IMR-90 (cell line): ENCODE data around the gene PTH2. TPM values are rescaled to one million over a fixed set of nuclear protein-coding genes. Genes with fewer than 3 reads are reported as not detected.

Source experiments
- ATAC-seq: fragments of 200-7000 bp; cut with Tn5 transposase; 2 replicates; pipeline ENCODE4 v1.9.1; 2020; ENCODE audit warnings: low read depth, mild to moderate bottlenecking, moderate library complexity
- BruUV-seq: library from RNA; stranded (reverse); fragments of 400-500 nt; replicated peaks from 2 replicates; lab custom pipeline; 2021; lab: Mats Ljungman, UMichigan
- CTCF ChIA-PET: fragments of 300-600 bp; formaldehyde crosslinking; extraction: SDS; loops from one replicate; lab custom pipeline; 2021; ENCODE audit warnings: antibody characterized with exemption; lab: Yijun Ruan, JAX
- POLR2A ChIA-PET: fragments of 300-600 bp; sonication (Branson Sonifier 250); formaldehyde crosslinking; loops from one replicate; lab custom pipeline; 2022; ENCODE audit warnings: antibody characterized with exemption; ENCODE audit not compliant: unreplicated experiment; lab: Charles Lee
- DNase-seq: peaks from one replicate; pipeline ENCODE4 v3.0.0; 2013
- H2AFZ ChIP-seq: replicated peaks from 2 replicates; pipeline ENCODE3; 2013; ENCODE audit warnings: low read length, mild to moderate bottlenecking; ENCODE audit not compliant: poor library complexity
- H2AK5ac ChIP-seq: 2 replicates; pipeline ENCODE4 v1.6.1; 2013; ENCODE audit warnings: low read depth, low read length, inconsistent platforms
- H2AK9ac ChIP-seq: replicated peaks from 2 replicates; pipeline ENCODE3; 2013; ENCODE audit warnings: mild to moderate bottlenecking, low read depth, low read length, moderate library complexity; ENCODE audit not compliant: poor library complexity
- H2BK120ac ChIP-seq: 2 replicates; pipeline ENCODE4 v1.6.1; 2013; ENCODE audit warnings: low read depth, low read length, inconsistent platforms
- H2BK15ac ChIP-seq: 3 replicates; pipeline ENCODE4 v1.6.1; 2013; ENCODE audit warnings: low read depth, low read length, inconsistent platforms
- H2BK20ac ChIP-seq: 2 replicates; pipeline ENCODE4 v1.6.1; 2013; ENCODE audit warnings: low read depth, mild to moderate bottlenecking, inconsistent platforms, low read length, moderate library complexity
- H2BK5ac ChIP-seq: 2 replicates; pipeline ENCODE4 v1.6.1; 2013; ENCODE audit warnings: mild to moderate bottlenecking, low read depth, low read length, inconsistent platforms; ENCODE audit not compliant: poor library complexity, severe bottlenecking
- H3K14ac ChIP-seq: replicated peaks from 2 replicates; pipeline ENCODE4 v1.6.1; 2013; ENCODE audit warnings: low read depth, low read length, inconsistent platforms
- H3K18ac ChIP-seq: 2 replicates; pipeline ENCODE4 v1.6.1; 2013; ENCODE audit warnings: low read depth, low read length, control low read depth
- H3K23ac ChIP-seq: 2 replicates; pipeline ENCODE4 v1.6.1; 2013; ENCODE audit warnings: low read depth, low read length, inconsistent platforms
- H3K27ac ChIP-seq: 2 replicates; pipeline ENCODE4 v1.5.1; 2013; ENCODE audit warnings: mild to moderate bottlenecking, control low read depth, low read length; ENCODE audit not compliant: insufficient read depth
- H3K27me3 ChIP-seq: 2 replicates; pipeline ENCODE4 v1.6.1; 2013; ENCODE audit warnings: low read length; ENCODE audit not compliant: control insufficient read depth, insufficient read depth
- H3K36me3 ChIP-seq: 2 replicates; pipeline ENCODE4 v1.6.1; 2013; ENCODE audit warnings: low read length, mixed read lengths; ENCODE audit not compliant: control insufficient read depth, insufficient read depth
- H3K4ac ChIP-seq: 2 replicates; pipeline ENCODE4 v1.6.1; 2013; ENCODE audit warnings: low read depth, low read length, inconsistent platforms
- H3K4me1 ChIP-seq: 2 replicates; pipeline ENCODE4 v1.6.1; 2013; ENCODE audit warnings: low read length, mixed read lengths; ENCODE audit not compliant: control insufficient read depth, insufficient read depth
- H3K4me2 ChIP-seq: 2 replicates; pipeline ENCODE4 v1.6.1; 2013; ENCODE audit warnings: low read depth, mild to moderate bottlenecking, control low read depth, low read length, moderate library complexity
- H3K4me3 ChIP-seq: 2 replicates; pipeline ENCODE4 v1.5.1; 2013; ENCODE audit warnings: low read depth, mild to moderate bottlenecking, control low read depth, low read length, moderate library complexity; ENCODE audit not compliant: insufficient read depth
- H3K56ac ChIP-seq: 2 replicates; pipeline ENCODE4 v1.6.1; 2013; ENCODE audit warnings: low read length, inconsistent platforms; ENCODE audit not compliant: insufficient read depth; ENCODE audit errors: extremely low read depth
- H3K79me1 ChIP-seq, 2 experiments: 2 replicates each; pipeline ENCODE4 v1.6.1; 2013; ENCODE audit warnings: low read length in 2 of 2, inconsistent platforms in 1 of 2, low read depth in 1 of 2
- H3K9ac ChIP-seq: 2 replicates; pipeline ENCODE4 v1.6.1; 2013; ENCODE audit warnings: low read depth, low read length, control low read depth
- H3K9me1 ChIP-seq: 2 replicates; pipeline ENCODE4 v1.6.1; 2013; ENCODE audit warnings: low read length, inconsistent platforms; ENCODE audit not compliant: insufficient read depth
- H3K9me3 ChIP-seq: 2 replicates; pipeline ENCODE4 v1.6.1; 2013; ENCODE audit warnings: low read length; ENCODE audit not compliant: control insufficient read depth, insufficient read depth
- H4K20me1 ChIP-seq: 2 replicates; pipeline ENCODE4 v1.6.1; 2013; ENCODE audit warnings: low read length, inconsistent platforms; ENCODE audit not compliant: insufficient read depth
- H4K5ac ChIP-seq: 2 replicates; pipeline ENCODE4 v1.6.1; 2013; ENCODE audit warnings: mild to moderate bottlenecking, low read depth, low read length, control low read depth
- H4K8ac ChIP-seq, 2 experiments: 2 replicates each; pipeline ENCODE4 v1.6.1; 2013; ENCODE audit warnings: low read depth in 2 of 2, low read length in 2 of 2, control low read depth in 1 of 2, inconsistent platforms in 1 of 2
- H4K91ac ChIP-seq: 2 replicates; pipeline ENCODE4 v1.6.1; 2013; ENCODE audit warnings: low read depth, low read length, inconsistent platforms; ENCODE audit not compliant: insufficient read depth
- BHLHE40 ChIP-seq: fragments of 150-350 bp; IDR thresholded peaks from 2 replicates; pipeline ENCODE4 v1.6.1; 2016; ENCODE audit warnings: mild to moderate bottlenecking, low read depth, low read length
- CEBPB ChIP-seq: IDR thresholded peaks from 2 replicates; pipeline ENCODE4 v1.6.1; 2012; ENCODE audit warnings: low read depth, low read length, improper control_type of control experiment
- CHD1 ChIP-seq: IDR thresholded peaks from 2 replicates; pipeline ENCODE4 v1.6.1; 2012; ENCODE audit warnings: low read depth, low read length, improper control_type of control experiment
- FOS ChIP-seq: fragments of 150-350 bp; IDR thresholded peaks from 2 replicates; pipeline ENCODE4 v1.6.1; 2016; ENCODE audit warnings: low read depth, low read length
- MAFK ChIP-seq: IDR thresholded peaks from 2 replicates; pipeline ENCODE4 v1.6.1; 2012; ENCODE audit warnings: low read depth, low read length, improper control_type of control experiment
- MAZ ChIP-seq: IDR thresholded peaks from 2 replicates; pipeline ENCODE4 v1.6.1; 2012; ENCODE audit warnings: low read depth, mild to moderate bottlenecking, low read length, improper control_type of control experiment, moderate library complexity, borderline replicate concordance
- MXI1 ChIP-seq: IDR thresholded peaks from 2 replicates; pipeline ENCODE4 v1.6.1; 2012; ENCODE audit warnings: low read depth, mild to moderate bottlenecking, low read length, moderate library complexity, borderline replicate concordance
- NFE2L2 ChIP-seq: fragments of 150-350 bp; IDR thresholded peaks from 2 replicates; pipeline ENCODE4 v1.6.1; 2016; ENCODE audit warnings: low read depth, mild to moderate bottlenecking, low read length
- POLR2A ChIP-seq: IDR thresholded peaks from 2 replicates; pipeline ENCODE4 v1.6.1; 2012; ENCODE audit warnings: mild to moderate bottlenecking, low read depth, low read length
- RAD21 ChIP-seq: IDR thresholded peaks from 2 replicates; pipeline ENCODE4 v1.6.1; 2012; ENCODE audit warnings: low read length, improper control_type of control experiment
- RFX5 ChIP-seq: IDR thresholded peaks from 2 replicates; pipeline ENCODE4 v1.8.0; 2012; ENCODE audit warnings: low read depth, mild to moderate bottlenecking, low read length, moderate library complexity
- SMC3 ChIP-seq: fragments of 150-350 bp; IDR thresholded peaks from 2 replicates; pipeline ENCODE4 v1.6.1; 2016; ENCODE audit warnings: low read depth, mild to moderate bottlenecking, antibody characterized with exemption, low read length, moderate library complexity
- WGBS, 2 experiments: methylation state at CpG; one replicate each; pipeline versions ENCODE4 v1.1.5 to v1.1.7; 2013; ENCODE audit warnings: missing lambda C conversion rate in 2 of 2; ENCODE audit not compliant: insufficient read length in 1 of 2; ENCODE audit errors: extremely low coverage in 2 of 2; 5-methylcytosine and 5-hydroxymethylcytosine counted together
- dilution Hi-C: fragments of 300-500 bp; cut with HindIII; formaldehyde crosslinking; loops from one replicate; pipeline ENCODE4 v1.14.3; 2018; ENCODE audit warnings: low sequenced_read_pairs; ENCODE audit not compliant: unreplicated experiment
- in situ Hi-C: fragments of 300-500 bp; cut with MboI; formaldehyde crosslinking; loops from 3 replicates; pipeline ENCODE4 v1.14.3; 2019; ENCODE audit warnings: low sequenced_read_pairs, inconsistent platforms, mixed read lengths
- intact Hi-C: fragments of 100-400 bp; cut with micrococcal nuclease; formaldehyde crosslinking; loops from 2 replicates; pipeline ENCODE4 v1.10.0; 2022
- polyA plus RNA-seq, 3 experiments: library from polyadenylated mRNA; depleted of rRNA; stranded (reverse); fragments of >200 nt; gene quantifications; 2 replicates each; pipeline ENCODE4 v1.2.3, GENCODE V29; 2012; ENCODE audit warnings: low replicate concordance in 1 of 3
- total RNA-seq: library from RNA; depleted of rRNA; stranded (reverse); fragments of >200 nt; gene quantifications from 2 replicates; pipeline ENCODE4 v1.2.3, GENCODE V29; 2012
- TF ChIP-seq, protein P1 (sequence below): conservative IDR thresholded peaks from 2 replicates; pipeline ENCODE4 v1.5.1; 2012; ENCODE audit warnings: mild to moderate bottlenecking, low read depth, low read length, improper control_type of control experiment
- TF ChIP-seq, protein P2 (sequence below): fragments of 150-350 bp; IDR thresholded peaks from 2 replicates; pipeline ENCODE4 v1.6.1; 2016; ENCODE audit warnings: low read depth, mild to moderate bottlenecking, low read length, moderate library complexity, borderline replicate concordance

PTH2 gene
- total and polyA plus RNA-seq, 2 of the 4 experiments (the other 2 are of a cell fraction) = not detected

DNA sequence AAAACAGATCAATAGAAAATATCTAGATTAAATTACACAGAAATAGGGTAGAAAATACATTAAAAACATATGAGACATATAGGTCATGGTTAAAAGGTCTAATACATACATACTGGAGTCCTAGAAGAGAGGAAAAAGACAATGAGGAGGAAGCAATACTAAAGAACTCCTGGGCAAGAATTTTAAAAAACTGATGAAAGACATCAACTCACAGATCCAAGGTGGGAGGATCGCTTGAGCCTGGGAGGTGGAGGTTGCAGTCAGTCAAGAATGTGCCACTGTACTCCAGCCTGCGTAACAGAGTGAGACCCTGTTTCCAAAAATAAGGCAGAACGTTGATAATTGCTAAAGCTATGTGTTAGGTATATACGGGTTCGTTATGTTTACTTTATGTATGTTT, 40.6 kb downstream of the PTH2 start:
- ChIA-PET CTCF (no interaction called here), POLR2A (no interaction called here)
- no peak for DNase-seq
- in situ Hi-C loops (no loop called here), dilution Hi-C loops (no loop called here), intact Hi-C loops (no loop called here)
- Histone ChIP-seq H3K36me3 (no peaks in the 10 kb centered on the region), H3K9ac (no peak overlapping the region), H3K27me3 (peaks cover 11% of the 10 kb centered on the region), H4K8ac (no peak overlapping the region), H3K23ac (no peak overlapping the region), H3K79me1 (no peaks in the 10 kb centered on the region), H3K14ac (no peak overlapping the region), H3K4me3 (no peak overlapping the region), H3K4ac (no peak overlapping the region), H2BK120ac (no peak overlapping the region), H3K56ac (no peak overlapping the region), H2BK15ac (no peak overlapping the region), H2AFZ (no peak overlapping the region), H3K9me1 (no peaks in the 10 kb centered on the region), H4K5ac (no peak overlapping the region), H3K9me3 (peaks cover 4% of the 10 kb centered on the region), H4K91ac (no peak overlapping the region), H3K4me1 (no peaks in the 10 kb centered on the region), H2BK5ac (no peak overlapping the region), H2AK5ac (no peak overlapping the region), H3K4me2 (no peak overlapping the region), H4K20me1 (no peaks in the 10 kb centered on the region), H3K27ac (no peak overlapping the region), H3K18ac (no peak overlapping the region), H2BK20ac (no peak overlapping the region), H2AK9ac (no peak overlapping the region)
- TF ChIP-seq MXI1 (no peak), CEBPB (no peak), RFX5 (no peak), MAZ (no peak), POLR2A (no peak), BHLHE40 (no peak), CHD1 (no peak), FOS (no peak), NFE2L2 (no peak), SMC3 (no peak), RAD21 (no peak), MAFK (no peak)
- TF ChIP-seq, protein P1, sequence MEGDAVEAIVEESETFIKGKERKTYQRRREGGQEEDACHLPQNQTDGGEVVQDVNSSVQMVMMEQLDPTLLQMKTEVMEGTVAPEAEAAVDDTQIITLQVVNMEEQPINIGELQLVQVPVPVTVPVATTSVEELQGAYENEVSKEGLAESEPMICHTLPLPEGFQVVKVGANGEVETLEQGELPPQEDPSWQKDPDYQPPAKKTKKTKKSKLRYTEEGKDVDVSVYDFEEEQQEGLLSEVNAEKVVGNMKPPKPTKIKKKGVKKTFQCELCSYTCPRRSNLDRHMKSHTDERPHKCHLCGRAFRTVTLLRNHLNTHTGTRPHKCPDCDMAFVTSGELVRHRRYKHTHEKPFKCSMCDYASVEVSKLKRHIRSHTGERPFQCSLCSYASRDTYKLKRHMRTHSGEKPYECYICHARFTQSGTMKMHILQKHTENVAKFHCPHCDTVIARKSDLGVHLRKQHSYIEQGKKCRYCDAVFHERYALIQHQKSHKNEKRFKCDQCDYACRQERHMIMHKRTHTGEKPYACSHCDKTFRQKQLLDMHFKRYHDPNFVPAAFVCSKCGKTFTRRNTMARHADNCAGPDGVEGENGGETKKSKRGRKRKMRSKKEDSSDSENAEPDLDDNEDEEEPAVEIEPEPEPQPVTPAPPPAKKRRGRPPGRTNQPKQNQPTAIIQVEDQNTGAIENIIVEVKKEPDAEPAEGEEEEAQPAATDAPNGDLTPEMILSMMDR = no peak
- TF ChIP-seq, protein P2, sequence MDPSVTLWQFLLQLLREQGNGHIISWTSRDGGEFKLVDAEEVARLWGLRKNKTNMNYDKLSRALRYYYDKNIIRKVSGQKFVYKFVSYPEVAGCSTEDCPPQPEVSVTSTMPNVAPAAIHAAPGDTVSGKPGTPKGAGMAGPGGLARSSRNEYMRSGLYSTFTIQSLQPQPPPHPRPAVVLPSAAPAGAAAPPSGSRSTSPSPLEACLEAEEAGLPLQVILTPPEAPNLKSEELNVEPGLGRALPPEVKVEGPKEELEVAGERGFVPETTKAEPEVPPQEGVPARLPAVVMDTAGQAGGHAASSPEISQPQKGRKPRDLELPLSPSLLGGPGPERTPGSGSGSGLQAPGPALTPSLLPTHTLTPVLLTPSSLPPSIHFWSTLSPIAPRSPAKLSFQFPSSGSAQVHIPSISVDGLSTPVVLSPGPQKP = no peak
- 100% methylated on average over 3 of the region's 5 CpGs; no CpG with 5 or more reads in 1 of the 2 experiments for WGBS, 2 experiments
- ATAC-seq = no peak
- BruUV-seq = no TSS peak
